ENCODE data around the gene ARHGAP28.

Gene ARHGAP28

GRCh38 chr18:6781142-6781714 is 51.7 kb downstream of the ARHGAP28 start:
- no peaks in the 10 kb centered on the region for H3K27me3 Mint-ChIP-seq (ENCODE audit: low read depth)
- peaks cover 26% of the 10 kb centered on the region for H3K36me3 Mint-ChIP-seq (ENCODE audit: low read depth)
- no peak for TF ChIP-seq CTCF (IDR thresholded peaks at IDR 0.05; ENCODE audit: unreplicated experiment in 3 of 3)
- H3K4me1 Mint-ChIP-seq = peaks cover 77% of the 10 kb centered on the region
- H3K27ac Mint-ChIP-seq = peak overlapping the region; percentile 83 to 94 (median 84)
- H3K9me3 Mint-ChIP-seq = no peaks in the 10 kb centered on the region
- H3K4me3 Mint-ChIP-seq = peak overlapping the region in 2 of 3 experiments; percentile 41 to 58

DNA sequence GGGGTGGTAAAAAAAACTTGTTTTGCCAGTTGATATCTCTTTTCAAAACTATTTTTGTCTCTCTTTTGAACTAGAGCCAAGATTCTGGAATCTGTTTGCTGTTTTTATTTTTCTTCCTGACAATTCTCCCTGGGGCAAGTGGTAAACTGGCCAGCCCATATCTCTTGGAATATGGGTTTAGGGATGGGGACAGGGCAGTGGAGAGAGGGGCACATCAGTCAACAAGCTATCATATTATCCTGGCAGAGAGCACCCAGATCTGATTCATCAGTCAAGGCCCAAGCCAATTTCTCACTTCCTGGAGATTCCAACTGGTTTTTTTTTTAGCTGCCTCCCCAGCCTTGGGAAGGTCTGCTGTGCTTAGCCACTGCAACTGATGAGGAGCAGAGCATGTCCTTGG is 52.3 kb downstream of the ARHGAP28 start:
- peak overlapping the region in 2 of 3 experiments; percentile 41 to 58 for H3K4me3 Mint-ChIP-seq
- no peaks in the 10 kb centered on the region for H3K9me3 Mint-ChIP-seq
- H3K36me3 Mint-ChIP-seq (ENCODE audit: low read depth) = peaks cover 23% of the 10 kb centered on the region
- H3K27me3 Mint-ChIP-seq (ENCODE audit: low read depth) = no peaks in the 10 kb centered on the region
- peaks cover 72% of the 10 kb centered on the region for H3K4me1 Mint-ChIP-seq
- H3K27ac Mint-ChIP-seq = peak overlapping the region; percentile 83 to 94 (median 84)
- no peak for TF ChIP-seq CTCF (IDR thresholded peaks at IDR 0.05; ENCODE audit: unreplicated experiment in 3 of 3)

DNA sequence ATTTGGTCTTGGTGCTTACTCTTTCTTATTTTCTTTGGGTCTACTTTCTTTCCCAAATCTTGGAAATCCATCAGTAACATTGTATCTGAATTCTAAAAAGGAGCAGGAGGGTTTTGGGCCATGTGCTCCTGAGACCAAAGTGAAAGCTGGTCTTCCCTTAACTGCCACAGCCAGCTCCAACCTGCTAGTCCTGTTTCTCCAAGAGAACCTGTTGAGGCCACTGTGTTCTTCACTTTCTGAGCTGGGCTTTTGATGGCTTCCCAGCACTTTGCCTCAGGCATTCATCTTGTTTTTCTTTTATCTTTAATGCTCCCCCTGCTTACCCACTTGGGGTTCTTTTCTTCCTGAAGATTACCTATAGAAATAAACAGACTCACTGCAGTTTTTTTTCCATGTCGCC is 53.3 kb downstream of the ARHGAP28 start:
- Mint-ChIP-seq H3K27me3 (ENCODE audit: low read depth) (no peaks in the 10 kb centered on the region), H3K36me3 (ENCODE audit: low read depth) (peaks cover 25% of the 10 kb centered on the region), H3K9me3 (peaks cover under 1% of the 10 kb centered on the region), H3K27ac (peak overlapping the region; percentile 32 to 51 (median 34)), H3K4me3 (no peak overlapping the region), H3K4me1 (peaks cover 61% of the 10 kb centered on the region)
- no peak for TF ChIP-seq CTCF (IDR thresholded peaks at IDR 0.05; ENCODE audit: unreplicated experiment in 3 of 3)

GRCh38 chr18:6784046-6784445 is 54.5 kb downstream of the ARHGAP28 start:
- Mint-ChIP-seq H3K4me1 (peaks cover 52% of the 10 kb centered on the region), H3K4me3 (peak overlapping the region in 1 of 3 experiments; percentile 13), H3K27me3 (ENCODE audit: low read depth) (no peaks in the 10 kb centered on the region), H3K36me3 (ENCODE audit: low read depth) (peaks cover 33% of the 10 kb centered on the region), H3K27ac (peak overlapping the region; percentile 80 to 95 (median 89)), H3K9me3 (peaks cover 2% of the 10 kb centered on the region)
- no peak for TF ChIP-seq CTCF (IDR thresholded peaks at IDR 0.05; ENCODE audit: unreplicated experiment in 3 of 3)

DNA sequence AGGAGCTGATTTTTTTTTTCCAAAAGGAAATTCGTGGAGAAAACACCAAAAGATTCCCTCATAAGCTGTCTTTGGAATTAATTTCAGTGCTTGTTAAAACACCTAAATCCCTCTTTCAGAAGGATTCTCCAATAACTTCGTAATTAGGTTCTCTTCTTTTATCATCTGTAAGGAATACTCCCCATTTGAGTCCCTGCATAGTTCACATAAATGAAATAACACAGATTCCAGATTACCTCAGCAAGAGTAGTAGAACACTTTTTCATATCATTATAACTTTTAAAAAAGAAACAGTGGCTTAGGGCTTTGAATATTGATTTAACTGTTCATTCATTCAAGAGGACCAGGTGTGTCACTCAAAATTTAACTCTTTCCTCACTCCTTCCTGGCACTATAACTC is 55.5 kb downstream of the ARHGAP28 start:
- no peak for TF ChIP-seq CTCF (IDR thresholded peaks at IDR 0.05; ENCODE audit: unreplicated experiment in 3 of 3)
- Mint-ChIP-seq H3K36me3 (ENCODE audit: low read depth) (peaks cover 31% of the 10 kb centered on the region), H3K4me3 (no peak overlapping the region), H3K27me3 (ENCODE audit: low read depth) (no peaks in the 10 kb centered on the region), H3K27ac (peak overlapping the region; percentile 80 to 95 (median 89)), H3K4me1 (peaks cover 42% of the 10 kb centered on the region), H3K9me3 (peaks cover 2% of the 10 kb centered on the region)

GRCh38 chr18:6785411-6785810 is 55.9 kb downstream of the ARHGAP28 start:
- H3K27ac Mint-ChIP-seq = peak overlapping the region; percentile 80 to 95 (median 89)
- H3K36me3 Mint-ChIP-seq (ENCODE audit: low read depth) = peaks cover 33% of the 10 kb centered on the region
- no peak for TF ChIP-seq CTCF (IDR thresholded peaks at IDR 0.05; ENCODE audit: unreplicated experiment in 3 of 3)
- H3K9me3 Mint-ChIP-seq = peaks cover 2% of the 10 kb centered on the region
- no peak overlapping the region for H3K4me3 Mint-ChIP-seq
- H3K27me3 Mint-ChIP-seq (ENCODE audit: low read depth) = no peaks in the 10 kb centered on the region
- peaks cover 43% of the 10 kb centered on the region for H3K4me1 Mint-ChIP-seq

Data from nephron (organoid).